GM20000 (cell line): Measurements from ENCODE around the gene TOMM70.

ENCODE experiments used
- DNase-seq: peaks from one replicate; pipeline ENCODE4 v3.0.0; 2012; ENCODE audit warnings: low spot score
- CTCF ChIP-seq: IDR thresholded peaks from 2 replicates; pipeline ENCODE4 v1.5.1; 2012; ENCODE audit warnings: mild to moderate bottlenecking, control low read depth; ENCODE audit errors: extremely low read depth, missing control alignments

The TOMM70 gene

GRCh38 chr3:100384733-100385525 is 16.0 kb downstream of the TOMM70 start:
- DNase-seq, result no peak
- TF ChIP-seq CTCF, result no peak

GRCh38 chr3:100376301-100376700 is 24.6 kb downstream of the TOMM70 start:
- no peak for TF ChIP-seq CTCF

GRCh38 chr3:100374521-100374920 is 26.4 kb downstream of the TOMM70 start:
- TF ChIP-seq CTCF, result no peak
- DNase-seq, result no peak

More at GRCh38 chr3:100376301-100376700, 24.6 kb downstream of the TOMM70 start:
- no peak for DNase-seq

- TF ChIP-seq CTCF, result no peak
Observed at GRCh38 chr3:100370756-100371155, 30.1 kb downstream of the TOMM70 start.

GRCh38 chr3:100368441-100368840 is 32.4 kb downstream of the TOMM70 start:
- DNase-seq, result no peak

More at GRCh38 chr3:100370756-100371155, 30.1 kb downstream of the TOMM70 start:
- DNase-seq, result no peak

GRCh38 chr3:100366424-100366823 is 34.5 kb downstream of the TOMM70 start:
- TF ChIP-seq CTCF, result no peak
- no peak for DNase-seq

More at GRCh38 chr3:100368441-100368840, 32.4 kb downstream of the TOMM70 start:
- TF ChIP-seq CTCF, result no peak

GRCh38 chr3:100364421-100364820 is 36.5 kb downstream of the TOMM70 start:
- no peak for DNase-seq
- TF ChIP-seq CTCF, result no peak
